Inflammatory macrophage treated with lipopolysaccharide for 4 hours (primary cell): Measurements from ENCODE around the gene TEX35.

ENCODE experiments used
- DNase-seq: peaks from one replicate; pipeline ENCODE4 v3.0.0-alpha.2; 2020

TEX35 gene

GRCh38 chr1:178521241-178521640, 8.3 kb downstream of the TEX35 start:
- DNase-seq, result no peak

- DNase-seq, result no peak
Measured at GRCh38 chr1:178527117-178527516, 14.2 kb downstream of the TEX35 start.

- DNase-seq, result no peak
Measured at GRCh38 chr1:178528228-178528952, 15.5 kb downstream of the TEX35 start.

- DNase-seq, result no peak
Measured at GRCh38 chr1:178528953-178529335, 16.0 kb downstream of the TEX35 start.

GRCh38 chr1:178529364-178530036, 16.6 kb downstream of the TEX35 start:
- DNase-seq, result no peak

- no peak for DNase-seq
Measured at GRCh38 chr1:178530037-178530402, 17.1 kb downstream of the TEX35 start.

- no peak for DNase-seq
Measured at GRCh38 chr1:178530502-178530901, 17.6 kb downstream of the TEX35 start.

- DNase-seq, result no peak
Measured at GRCh38 chr1:178531887-178532286, 19.0 kb downstream of the TEX35 start.

GRCh38 chr1:178532392-178532791, 19.5 kb downstream of the TEX35 start:
- peak; percentile 71 for DNase-seq

GRCh38 chr1:178533121-178533946, 20.4 kb downstream of the TEX35 start:
- no peak for DNase-seq

GRCh38 chr1:178534137-178534868, 21.4 kb downstream of the TEX35 start:
- DNase-seq, result no peak

- no peak for DNase-seq
Measured at GRCh38 chr1:178536329-178536728, 23.4 kb downstream of the TEX35 start.

- no peak for DNase-seq
Measured at GRCh38 chr1:178536844-178537371, 24.0 kb downstream of the TEX35 start.

GRCh38 chr1:178537382-178538090, 24.6 kb downstream of the TEX35 start:
- no peak for DNase-seq

- no peak for DNase-seq
Measured at GRCh38 chr1:178538192-178538916, 25.4 kb downstream of the TEX35 start.

- DNase-seq, result no peak
Measured at GRCh38 chr1:178539291-178539690, 26.4 kb downstream of the TEX35 start.

- DNase-seq, result no peak
Measured at GRCh38 chr1:178540204-178540603, 27.3 kb downstream of the TEX35 start.

GRCh38 chr1:178540646-178541045, 27.7 kb downstream of the TEX35 start:
- DNase-seq, result no peak

GRCh38 chr1:178541379-178541778, 28.5 kb downstream of the TEX35 start:
- DNase-seq, result no peak

GRCh38 chr1:178541829-178542553, 29.1 kb downstream of the TEX35 start:
- DNase-seq, result peak; percentile 58
